ENCODE results near the gene MUC3A. TPM values are rescaled to one million over a fixed set of nuclear protein-coding genes. Genes with fewer than 3 reads are reported as not detected.
"Not testable (repeated sequence)": the region's sequence is repeated elsewhere in the genome, so short reads cannot be mapped to it uniquely, and the experiment has no call there.

MUC3A gene
- total RNA-seq, 1 experiment from 2014 or later: 2.0 TPM

GRCh38 chr7:100983451-100984187 lies 34.3 kb downstream of the MUC3A start:
- intact Hi-C loops (cut with micrococcal nuclease; ENCODE audit: unreplicated experiment): no loop called here
- Histone ChIP-seq H3K27ac (ENCODE audit: low read depth, low read length, poor library complexity, severe bottlenecking) (no peak overlapping the region), H3K27me3 (replicated peaks; ENCODE audit: insufficient read depth, low read depth, low read length, poor library complexity) (no peaks in the 10 kb centered on the region), H3K4me3 (ENCODE audit: low read depth, low read length, poor library complexity, severe bottlenecking) (no peak overlapping the region), H3K4me1 (ENCODE audit: insufficient read depth, low read length, poor library complexity, severe bottlenecking) (no peaks in the 10 kb centered on the region), H3K36me3 (ENCODE audit: insufficient read depth, low read length, poor library complexity, severe bottlenecking) (no peaks in the 10 kb centered on the region), H3K9me3 (ENCODE audit: low read depth, low read length, poor library complexity, severe bottlenecking) (no peaks in the 10 kb centered on the region)
- ChIA-PET POLR2A (ENCODE audit: low non-redundant PET) (no interaction called here), CTCF (no interaction called here)
- no peak for DNase-seq (ENCODE audit: low spot score)
- no peak for TF ChIP-seq CTCF (conservative IDR thresholded peaks at IDR 0.05; ENCODE audit: low read depth, low read length)
- TF ChIP-seq EZH2 (IDR thresholded peaks at IDR 0.05; ENCODE audit: borderline replicate concordance, low read depth, low read length, poor library complexity, severe bottlenecking): no peak
- BruUV-seq (replicated peaks): no TSS peak

GRCh38 chr7:100984241-100984918 lies 35.0 kb downstream of the MUC3A start:
- intact Hi-C loops (cut with micrococcal nuclease; ENCODE audit: unreplicated experiment); H3K27me3 ChIP-seq (replicated peaks; ENCODE audit: insufficient read depth, low read depth, low read length, poor library complexity); H3K4me1 ChIP-seq (ENCODE audit: insufficient read depth, low read length, poor library complexity, severe bottlenecking); H3K4me3 ChIP-seq (ENCODE audit: low read depth, low read length, poor library complexity, severe bottlenecking); H3K27ac ChIP-seq (ENCODE audit: low read depth, low read length, poor library complexity, severe bottlenecking); CTCF ChIA-PET; DNase-seq (ENCODE audit: low spot score); BruUV-seq (replicated peaks); H3K36me3 ChIP-seq (ENCODE audit: insufficient read depth, low read length, poor library complexity, severe bottlenecking); POLR2A ChIA-PET (ENCODE audit: low non-redundant PET); H3K9me3 ChIP-seq (ENCODE audit: low read depth, low read length, poor library complexity, severe bottlenecking): not testable (repeated sequence)

- DNase-seq (ENCODE audit: low spot score); H3K27me3 ChIP-seq (replicated peaks; ENCODE audit: insufficient read depth, low read depth, low read length, poor library complexity); H3K27ac ChIP-seq (ENCODE audit: low read depth, low read length, poor library complexity, severe bottlenecking); intact Hi-C loops (cut with micrococcal nuclease; ENCODE audit: unreplicated experiment); POLR2A ChIA-PET (ENCODE audit: low non-redundant PET); H3K9me3 ChIP-seq (ENCODE audit: low read depth, low read length, poor library complexity, severe bottlenecking); H3K36me3 ChIP-seq (ENCODE audit: insufficient read depth, low read length, poor library complexity, severe bottlenecking); H3K4me3 ChIP-seq (ENCODE audit: low read depth, low read length, poor library complexity, severe bottlenecking); BruUV-seq (replicated peaks); CTCF ChIA-PET; H3K4me1 ChIP-seq (ENCODE audit: insufficient read depth, low read length, poor library complexity, severe bottlenecking): not testable (repeated sequence)
Observed at GRCh38 chr7:100985033-100985797, 35.9 kb downstream of the MUC3A start.

GRCh38 chr7:100991631-100992030 lies 42.3 kb downstream of the MUC3A start:
- no peaks in the 10 kb centered on the region for H3K27me3 ChIP-seq (replicated peaks; ENCODE audit: insufficient read depth, low read depth, low read length, poor library complexity)
- ChIA-PET CTCF (no interaction called here), POLR2A (ENCODE audit: low non-redundant PET) (interaction anchor here (0.6 kb wide), 1 partner anchor 89 kb away, joined by 6 read pairs; no protein-coding TSS in a partner anchor)
- H3K36me3 ChIP-seq (ENCODE audit: insufficient read depth, low read length, poor library complexity, severe bottlenecking): no peaks in the 10 kb centered on the region
- intact Hi-C loops (cut with micrococcal nuclease; ENCODE audit: unreplicated experiment): no loop called here
- no TSS peak for BruUV-seq (replicated peaks)
- H3K4me1 ChIP-seq (ENCODE audit: insufficient read depth, low read length, poor library complexity, severe bottlenecking): no peaks in the 10 kb centered on the region
- DNase-seq (ENCODE audit: low spot score): no peak
- TF ChIP-seq CTCF (conservative IDR thresholded peaks at IDR 0.05; ENCODE audit: low read depth, low read length) (no peak), EZH2 (IDR thresholded peaks at IDR 0.05; ENCODE audit: borderline replicate concordance, low read depth, low read length, poor library complexity, severe bottlenecking) (no peak)
- no peak overlapping the region for H3K27ac ChIP-seq (ENCODE audit: low read depth, low read length, poor library complexity, severe bottlenecking)
- H3K9me3 ChIP-seq (ENCODE audit: low read depth, low read length, poor library complexity, severe bottlenecking): no peaks in the 10 kb centered on the region
- no peak overlapping the region for H3K4me3 ChIP-seq (ENCODE audit: low read depth, low read length, poor library complexity, severe bottlenecking)

GRCh38 chr7:100992280-100992679 lies 42.9 kb downstream of the MUC3A start:
- POLR2A ChIA-PET (ENCODE audit: low non-redundant PET); H3K36me3 ChIP-seq (ENCODE audit: insufficient read depth, low read length, poor library complexity, severe bottlenecking); H3K4me3 ChIP-seq (ENCODE audit: low read depth, low read length, poor library complexity, severe bottlenecking); intact Hi-C loops (cut with micrococcal nuclease; ENCODE audit: unreplicated experiment); H3K4me1 ChIP-seq (ENCODE audit: insufficient read depth, low read length, poor library complexity, severe bottlenecking); DNase-seq (ENCODE audit: low spot score); CTCF ChIA-PET; H3K27me3 ChIP-seq (replicated peaks; ENCODE audit: insufficient read depth, low read depth, low read length, poor library complexity); BruUV-seq (replicated peaks); H3K27ac ChIP-seq (ENCODE audit: low read depth, low read length, poor library complexity, severe bottlenecking); H3K9me3 ChIP-seq (ENCODE audit: low read depth, low read length, poor library complexity, severe bottlenecking): not testable (repeated sequence)
